ENCODE results near the gene CELF2.

The CELF2 gene

DNA sequence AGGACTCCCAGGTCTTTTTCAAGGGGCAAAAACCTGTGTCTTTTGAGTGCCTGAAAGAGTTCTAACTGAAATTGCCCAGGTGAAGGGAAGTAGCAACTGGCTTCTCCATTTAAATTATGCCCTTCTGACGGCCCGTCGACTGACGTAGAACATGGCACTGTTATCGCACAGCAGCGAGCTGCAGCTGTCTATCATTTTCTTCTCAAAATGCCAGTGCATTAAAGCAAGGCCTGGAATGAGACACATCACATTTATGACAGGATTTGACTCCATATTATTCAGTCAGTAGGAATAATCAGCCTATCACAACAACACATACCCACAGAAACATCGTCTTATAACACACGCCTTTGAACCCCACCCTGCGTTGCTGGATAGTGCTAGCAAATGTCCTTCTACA is 69.7 kb downstream of the CELF2 start:
- H3K9me3 ChIP-seq (ENCODE audit: control insufficient read depth, low read length): no peaks in the 10 kb centered on the region
- DNase-seq (ENCODE audit: low read depth): no peak
- peaks cover 9% of the 10 kb centered on the region for H3K4me1 ChIP-seq (ENCODE audit: control insufficient read depth, insufficient read depth, low read length)
- no peaks in the 10 kb centered on the region for H3K36me3 ChIP-seq (ENCODE audit: control insufficient read depth, insufficient read depth, low read length, severe bottlenecking)
- no peaks in the 10 kb centered on the region for H3K27me3 ChIP-seq (replicated peaks; ENCODE audit: control insufficient read depth, insufficient read depth, low read length)
- H3K4me3 ChIP-seq (ENCODE audit: low read length): no peak overlapping the region
- no peak overlapping the region for H3K9ac ChIP-seq (ENCODE audit: low read length)

DNA sequence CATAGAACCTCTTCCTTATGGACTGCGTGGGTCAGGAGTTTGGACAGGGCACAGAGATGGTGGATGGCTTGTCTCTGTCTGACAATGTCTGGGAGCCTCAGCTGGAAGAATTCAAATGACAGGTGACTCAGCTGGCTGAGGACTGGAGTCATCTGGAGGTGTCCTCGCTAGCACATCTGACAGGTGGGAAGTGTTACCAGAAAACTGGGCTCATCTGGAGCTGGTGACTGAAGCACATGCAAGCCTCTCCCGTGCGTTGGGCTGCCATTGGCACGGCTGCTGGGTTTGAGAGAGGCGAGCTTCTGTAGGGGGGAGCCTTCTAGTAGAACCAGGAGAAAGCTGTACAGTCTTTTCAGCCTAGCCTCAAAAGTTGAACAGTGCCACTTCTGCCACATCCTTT is 71.0 kb downstream of the CELF2 start:
- no peak overlapping the region for H3K4me3 ChIP-seq (ENCODE audit: low read length)
- H3K9me3 ChIP-seq (ENCODE audit: control insufficient read depth, low read length): no peaks in the 10 kb centered on the region
- no peaks in the 10 kb centered on the region for H3K36me3 ChIP-seq (ENCODE audit: control insufficient read depth, insufficient read depth, low read length, severe bottlenecking)
- no peaks in the 10 kb centered on the region for H3K4me1 ChIP-seq (ENCODE audit: control insufficient read depth, insufficient read depth, low read length)
- DNase-seq (ENCODE audit: low read depth): no peak
- no peaks in the 10 kb centered on the region for H3K27me3 ChIP-seq (replicated peaks; ENCODE audit: control insufficient read depth, insufficient read depth, low read length)
- no peak overlapping the region for H3K9ac ChIP-seq (ENCODE audit: low read length)

DNA sequence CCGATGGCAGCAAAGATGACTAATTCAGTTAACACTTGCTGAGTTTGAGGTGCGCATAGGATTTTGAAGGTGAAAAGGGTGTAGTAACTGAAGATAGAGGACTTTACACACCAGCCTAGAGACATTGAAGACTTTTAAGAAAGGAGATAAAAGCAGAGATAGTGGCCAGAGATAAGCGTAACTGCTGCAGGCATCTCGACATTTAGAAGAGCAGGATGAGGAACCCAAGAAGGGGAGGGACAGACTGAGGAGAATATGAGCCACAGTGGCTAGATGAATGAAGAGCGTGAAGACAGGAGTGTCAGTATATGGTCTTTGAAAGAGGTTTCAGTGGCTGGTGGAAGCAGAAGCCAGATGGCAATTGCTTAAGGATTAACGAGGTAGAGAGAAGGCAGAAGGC is 71.6 kb downstream of the CELF2 start:
- Histone ChIP-seq H3K27me3 (replicated peaks; ENCODE audit: control insufficient read depth, insufficient read depth, low read length) (no peaks in the 10 kb centered on the region), H3K9me3 (ENCODE audit: control insufficient read depth, low read length) (no peaks in the 10 kb centered on the region), H3K4me3 (ENCODE audit: low read length) (no peak overlapping the region), H3K36me3 (ENCODE audit: control insufficient read depth, insufficient read depth, low read length, severe bottlenecking) (no peaks in the 10 kb centered on the region), H3K4me1 (ENCODE audit: control insufficient read depth, insufficient read depth, low read length) (no peaks in the 10 kb centered on the region), H3K9ac (ENCODE audit: low read length) (no peak overlapping the region)
- no peak for DNase-seq (ENCODE audit: low read depth)

DNA sequence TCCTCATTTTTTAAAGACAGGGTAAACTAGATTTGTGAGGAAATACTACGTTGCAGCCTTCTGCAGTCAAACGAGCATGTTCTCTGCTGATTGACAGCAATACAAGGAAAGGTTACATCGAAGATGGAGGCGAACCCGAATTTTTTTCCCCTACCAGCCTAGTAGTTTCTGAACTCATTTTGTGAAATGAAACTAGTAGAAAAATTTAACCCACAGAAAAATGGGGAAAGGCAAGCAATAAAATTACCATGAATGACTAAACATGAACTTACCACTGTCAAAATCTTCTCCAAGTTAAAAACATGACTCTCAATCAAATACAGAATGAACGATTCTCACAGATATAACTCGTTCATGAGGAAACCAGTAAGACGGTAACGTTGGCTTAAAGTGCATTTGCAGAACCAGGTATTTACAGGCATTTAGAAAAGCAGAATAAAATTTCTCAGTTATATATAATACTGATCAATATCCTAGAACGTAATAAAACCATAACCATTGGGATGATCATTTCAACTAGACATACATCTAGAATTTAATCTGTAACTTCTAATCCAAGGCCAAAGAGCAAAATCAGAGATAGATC is 73.9 kb downstream of the CELF2 start:
- no peak for DNase-seq (ENCODE audit: low read depth)
- Histone ChIP-seq H3K27me3 (replicated peaks; ENCODE audit: control insufficient read depth, insufficient read depth, low read length) (no peaks in the 10 kb centered on the region), H3K36me3 (ENCODE audit: control insufficient read depth, insufficient read depth, low read length, severe bottlenecking) (no peaks in the 10 kb centered on the region), H3K4me3 (ENCODE audit: low read length) (no peak overlapping the region), H3K9ac (ENCODE audit: low read length) (no peak overlapping the region), H3K9me3 (ENCODE audit: control insufficient read depth, low read length) (no peaks in the 10 kb centered on the region), H3K4me1 (ENCODE audit: control insufficient read depth, insufficient read depth, low read length) (no peaks in the 10 kb centered on the region)

DNA sequence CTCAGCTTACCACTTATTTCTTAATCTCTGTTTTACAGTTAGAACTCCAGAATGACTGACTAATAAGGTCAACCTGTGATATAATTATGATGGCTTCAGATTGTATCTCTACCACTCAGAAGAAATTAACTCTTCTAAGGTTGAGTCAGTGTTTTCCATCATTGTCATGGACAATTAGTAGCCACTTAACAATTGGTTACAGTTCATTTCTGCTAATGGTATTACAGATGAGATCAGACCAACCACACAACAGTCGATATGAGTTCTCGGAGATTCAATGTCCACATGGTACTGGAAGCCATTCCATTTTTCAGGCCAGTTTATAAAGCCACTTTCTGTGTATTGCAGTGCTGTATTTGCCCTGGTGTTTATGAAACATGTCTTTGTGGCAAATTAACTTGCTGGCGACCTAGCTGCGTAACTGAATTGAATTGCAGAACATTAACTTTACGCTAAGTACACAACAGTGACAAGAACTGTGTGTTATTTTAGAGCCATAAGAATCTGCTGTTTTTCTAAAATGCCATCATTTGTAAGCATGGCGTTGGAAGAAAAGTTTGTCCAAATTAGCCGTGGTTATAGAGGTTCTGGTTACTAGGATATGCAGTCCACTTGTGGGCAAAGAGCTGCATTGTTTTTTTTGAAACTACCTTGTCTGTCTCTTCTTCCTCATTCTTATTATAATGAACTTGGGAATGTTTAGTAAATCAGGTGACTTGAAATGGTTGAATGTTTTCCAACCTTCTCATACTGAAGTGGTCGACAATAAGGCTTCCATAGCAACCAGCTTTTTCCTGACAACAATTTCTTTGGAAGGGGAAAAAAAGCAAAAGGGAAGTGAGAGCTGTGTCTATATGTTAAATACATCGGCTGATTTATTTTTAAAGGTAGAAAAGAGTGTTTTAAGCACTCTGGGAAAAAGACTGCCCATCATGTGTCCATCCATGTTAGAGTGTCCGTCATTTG is 76.4 kb downstream of the CELF2 start:
- Histone ChIP-seq H3K4me3 (ENCODE audit: low read length) (no peak overlapping the region), H3K9me3 (ENCODE audit: control insufficient read depth, low read length) (no peaks in the 10 kb centered on the region), H3K4me1 (ENCODE audit: control insufficient read depth, insufficient read depth, low read length) (peaks cover 2% of the 10 kb centered on the region), H3K36me3 (ENCODE audit: control insufficient read depth, insufficient read depth, low read length, severe bottlenecking) (no peaks in the 10 kb centered on the region), H3K9ac (ENCODE audit: low read length) (no peak overlapping the region), H3K27me3 (replicated peaks; ENCODE audit: control insufficient read depth, insufficient read depth, low read length) (no peaks in the 10 kb centered on the region)
- no peak for DNase-seq (ENCODE audit: low read depth)

DNA sequence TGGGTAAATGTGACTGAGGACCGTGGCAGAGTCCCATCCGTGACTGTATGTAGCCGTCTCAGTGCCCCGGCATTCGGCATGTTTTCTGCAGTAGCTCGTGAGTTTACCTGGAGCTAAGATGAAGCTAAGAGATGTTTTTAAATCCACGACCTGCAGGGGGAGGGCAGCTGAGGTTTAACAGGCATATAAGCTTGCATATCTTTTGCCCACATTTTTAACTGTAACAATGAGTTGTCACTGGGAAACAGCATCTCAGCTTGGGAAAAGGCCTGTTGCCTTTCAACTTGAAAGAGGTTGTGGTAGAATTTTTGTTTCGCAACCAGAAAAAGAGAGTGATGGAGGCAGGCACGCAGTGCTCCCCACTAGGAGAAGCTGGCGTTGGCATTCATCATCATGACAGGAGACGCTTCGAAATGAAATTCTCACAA is 77.7 kb downstream of the CELF2 start:
- no peak for DNase-seq (ENCODE audit: low read depth)
- no peaks in the 10 kb centered on the region for H3K27me3 ChIP-seq (replicated peaks; ENCODE audit: control insufficient read depth, insufficient read depth, low read length)
- H3K36me3 ChIP-seq (ENCODE audit: control insufficient read depth, insufficient read depth, low read length, severe bottlenecking): no peaks in the 10 kb centered on the region
- no peaks in the 10 kb centered on the region for H3K9me3 ChIP-seq (ENCODE audit: control insufficient read depth, low read length)
- H3K4me1 ChIP-seq (ENCODE audit: control insufficient read depth, insufficient read depth, low read length): peaks cover 2% of the 10 kb centered on the region
- H3K4me3 ChIP-seq (ENCODE audit: low read length): no peak overlapping the region
- H3K9ac ChIP-seq (ENCODE audit: low read length): no peak overlapping the region

DNA sequence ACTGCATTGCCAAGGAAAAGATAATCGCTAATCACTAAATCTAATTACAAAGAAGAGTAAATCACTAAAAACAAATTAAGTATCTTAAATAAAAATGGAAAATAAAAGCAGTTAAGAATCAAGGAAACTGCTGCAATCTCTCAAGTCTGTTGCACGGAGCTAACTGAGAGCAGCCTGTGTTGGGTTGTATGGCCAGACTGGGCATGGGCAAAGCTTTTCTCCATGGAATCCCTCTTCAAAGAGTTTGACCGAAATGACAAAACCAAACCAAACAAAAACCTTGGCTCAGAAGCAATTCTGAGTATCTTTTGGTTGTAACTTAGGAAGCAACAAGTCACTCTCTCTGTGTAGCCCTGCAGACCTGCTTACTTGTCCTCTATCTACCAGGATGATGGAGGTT is 78.8 kb downstream of the CELF2 start:
- Histone ChIP-seq H3K4me3 (ENCODE audit: low read length) (no peak overlapping the region), H3K4me1 (ENCODE audit: control insufficient read depth, insufficient read depth, low read length) (peaks cover 2% of the 10 kb centered on the region), H3K36me3 (ENCODE audit: control insufficient read depth, insufficient read depth, low read length, severe bottlenecking) (no peaks in the 10 kb centered on the region), H3K9ac (ENCODE audit: low read length) (no peak overlapping the region), H3K27me3 (replicated peaks; ENCODE audit: control insufficient read depth, insufficient read depth, low read length) (no peaks in the 10 kb centered on the region), H3K9me3 (ENCODE audit: control insufficient read depth, low read length) (no peaks in the 10 kb centered on the region)
- DNase-seq (ENCODE audit: low read depth): no peak

DNA sequence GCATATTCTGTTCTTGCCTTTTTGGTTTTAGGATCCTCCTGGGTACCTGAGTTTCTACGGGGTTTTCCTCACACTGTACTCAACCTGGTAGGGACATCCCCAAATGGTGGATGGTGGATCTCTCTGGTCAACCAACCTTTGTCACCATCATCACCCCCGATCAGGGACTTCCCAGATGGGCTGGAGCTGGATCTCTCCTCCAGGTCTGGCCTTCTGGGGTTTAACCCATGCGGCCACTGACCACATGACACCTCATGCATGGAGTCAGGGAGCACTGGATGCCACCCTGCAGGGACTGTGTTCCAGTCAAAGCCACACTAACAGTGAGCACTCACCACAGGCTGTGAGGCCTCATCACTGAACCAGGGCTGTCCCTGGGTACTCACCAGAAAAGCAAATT is 80.0 kb downstream of the CELF2 start:
- Histone ChIP-seq H3K36me3 (ENCODE audit: control insufficient read depth, insufficient read depth, low read length, severe bottlenecking) (no peaks in the 10 kb centered on the region), H3K27me3 (replicated peaks; ENCODE audit: control insufficient read depth, insufficient read depth, low read length) (no peaks in the 10 kb centered on the region), H3K4me3 (ENCODE audit: low read length) (no peak overlapping the region), H3K4me1 (ENCODE audit: control insufficient read depth, insufficient read depth, low read length) (peaks cover 2% of the 10 kb centered on the region), H3K9ac (ENCODE audit: low read length) (no peak overlapping the region), H3K9me3 (ENCODE audit: control insufficient read depth, low read length) (no peaks in the 10 kb centered on the region)
- no peak for DNase-seq (ENCODE audit: low read depth)

DNA sequence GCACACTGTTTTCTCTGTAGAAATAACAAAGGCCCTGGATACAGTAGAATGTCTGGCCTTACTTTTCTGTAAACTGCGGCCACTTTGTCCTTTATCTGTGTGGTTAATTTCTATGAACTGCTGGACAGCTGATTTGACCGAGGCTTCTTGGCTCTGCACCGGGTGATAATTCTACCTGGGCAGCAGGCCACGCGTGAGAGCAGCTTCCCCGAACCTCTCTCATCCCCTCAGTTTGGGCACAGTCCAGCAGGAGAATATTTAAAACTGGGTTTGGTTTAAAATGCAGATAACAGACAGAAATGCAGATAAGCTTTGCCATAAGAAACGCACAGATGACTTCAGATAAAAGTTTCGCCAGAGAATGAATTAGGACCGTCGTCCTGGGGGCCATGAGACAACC is 81.0 kb downstream of the CELF2 start:
- H3K4me3 ChIP-seq (ENCODE audit: low read length): no peak overlapping the region
- H3K27me3 ChIP-seq (replicated peaks; ENCODE audit: control insufficient read depth, insufficient read depth, low read length): no peaks in the 10 kb centered on the region
- DNase-seq (ENCODE audit: low read depth): no peak
- H3K9me3 ChIP-seq (ENCODE audit: control insufficient read depth, low read length): no peaks in the 10 kb centered on the region
- H3K9ac ChIP-seq (ENCODE audit: low read length): no peak overlapping the region
- H3K36me3 ChIP-seq (ENCODE audit: control insufficient read depth, insufficient read depth, low read length, severe bottlenecking): no peaks in the 10 kb centered on the region
- peaks cover 2% of the 10 kb centered on the region for H3K4me1 ChIP-seq (ENCODE audit: control insufficient read depth, insufficient read depth, low read length)

DNA sequence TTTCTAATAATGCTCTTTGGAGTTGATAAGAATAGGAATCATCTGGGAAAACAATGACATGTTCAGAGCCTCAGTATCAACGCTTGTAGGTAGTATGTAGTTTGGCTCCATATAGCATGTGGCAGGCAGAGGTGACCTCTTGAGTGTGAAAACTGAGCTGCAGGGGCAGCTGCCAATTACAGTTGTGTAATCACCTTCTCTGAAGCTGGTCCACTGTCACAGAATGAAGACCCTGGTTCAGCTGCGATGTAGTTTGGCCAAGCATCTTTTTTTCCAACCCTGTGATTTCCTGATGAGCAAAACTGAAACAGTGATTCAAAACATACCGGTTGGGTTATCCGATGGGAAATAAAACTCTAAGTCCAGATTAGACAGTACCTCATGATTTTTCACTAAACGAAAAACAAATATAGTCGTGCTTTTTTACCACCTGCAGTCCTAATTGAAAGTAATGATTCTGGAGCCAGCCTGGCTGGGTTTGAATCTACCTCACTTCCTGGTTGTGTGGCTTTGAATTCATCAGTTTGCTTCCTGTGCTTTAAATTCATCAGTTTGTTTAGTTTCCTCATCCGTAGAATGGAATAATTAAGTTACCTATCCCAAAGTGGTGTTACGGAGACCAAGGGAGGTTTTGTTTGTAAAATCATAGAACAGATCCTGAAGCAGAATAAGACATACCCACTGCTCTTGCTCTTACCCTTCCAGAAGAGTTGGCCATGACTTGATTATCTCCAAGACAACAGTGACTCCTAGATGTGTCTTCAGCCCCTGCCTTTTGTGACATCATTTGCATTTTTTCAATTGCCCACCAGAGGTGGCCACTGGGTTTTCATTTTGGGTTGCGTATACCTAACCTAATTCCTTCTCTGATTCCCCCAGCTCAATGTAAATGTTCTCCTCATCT is 87.4 kb downstream of the CELF2 start:
- no peak for DNase-seq (ENCODE audit: low read depth)
- Histone ChIP-seq H3K9ac (ENCODE audit: low read length) (no peak overlapping the region), H3K27me3 (replicated peaks; ENCODE audit: control insufficient read depth, insufficient read depth, low read length) (no peaks in the 10 kb centered on the region), H3K4me1 (ENCODE audit: control insufficient read depth, insufficient read depth, low read length) (no peaks in the 10 kb centered on the region), H3K4me3 (ENCODE audit: low read length) (no peak overlapping the region), H3K36me3 (ENCODE audit: control insufficient read depth, insufficient read depth, low read length, severe bottlenecking) (no peaks in the 10 kb centered on the region), H3K9me3 (ENCODE audit: control insufficient read depth, low read length) (peaks cover 8% of the 10 kb centered on the region)

DNA sequence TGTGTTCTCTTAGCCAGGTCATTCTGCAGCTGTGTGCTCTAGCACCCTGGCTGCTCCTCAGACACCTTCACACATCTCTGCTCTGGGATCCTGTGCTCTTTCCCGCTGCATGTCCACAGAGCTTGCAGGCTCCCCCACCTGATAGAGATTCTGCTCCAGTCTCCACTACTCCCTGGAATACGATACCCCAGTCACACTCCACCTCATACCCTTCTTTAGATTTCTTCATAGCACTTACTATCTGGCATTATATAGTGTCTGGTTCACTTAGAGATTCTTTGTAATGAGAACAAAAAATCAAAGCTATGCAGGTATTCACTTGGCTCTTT is 88.0 kb downstream of the CELF2 start:
- DNase-seq (ENCODE audit: low read depth): no peak
- H3K4me3 ChIP-seq (ENCODE audit: low read length): no peak overlapping the region
- H3K9ac ChIP-seq (ENCODE audit: low read length): no peak overlapping the region
- no peaks in the 10 kb centered on the region for H3K36me3 ChIP-seq (ENCODE audit: control insufficient read depth, insufficient read depth, low read length, severe bottlenecking)
- peaks cover 8% of the 10 kb centered on the region for H3K9me3 ChIP-seq (ENCODE audit: control insufficient read depth, low read length)
- H3K27me3 ChIP-seq (replicated peaks; ENCODE audit: control insufficient read depth, insufficient read depth, low read length): no peaks in the 10 kb centered on the region
- H3K4me1 ChIP-seq (ENCODE audit: control insufficient read depth, insufficient read depth, low read length): no peaks in the 10 kb centered on the region

Data from adipocyte (in vitro differentiated cells).